Neural crest cell (in vitro differentiated cells): ENCODE data around the gene TRIM72. TPM values are rescaled to one million over a fixed set of nuclear protein-coding genes. Genes with fewer than 3 reads are reported as not detected.
"Not testable (repeated sequence)": the region's sequence is repeated elsewhere in the genome, so short reads cannot be mapped to it uniquely, and the experiment has no call there.

Experiments
- DNase-seq: peaks from one replicate; pipeline ENCODE4 v3.0.0; 2021; ENCODE audit warnings: low read depth, mixed read lengths, low spot score
- H3K27ac Mint-ChIP-seq: one replicate; pipeline ENCODE4 v1.8.0; 2021; ENCODE audit warnings: mild to moderate bottlenecking, mixed read lengths; ENCODE audit not compliant: unreplicated experiment
- H3K27me3 Mint-ChIP-seq: 2 replicates; pipeline ENCODE4 v1.8.0; 2021; ENCODE audit warnings: low read depth, mild to moderate bottlenecking, mixed read lengths
- H3K36me3 Mint-ChIP-seq: 2 replicates; pipeline ENCODE4 v1.8.0; 2021; ENCODE audit warnings: low read depth, mild to moderate bottlenecking, mixed read lengths
- H3K4me1 Mint-ChIP-seq: 2 replicates; pipeline ENCODE4 v1.8.0; 2021; ENCODE audit warnings: mixed read lengths
- H3K4me3 Mint-ChIP-seq: one replicate; pipeline ENCODE4 v1.8.0; 2021; ENCODE audit warnings: mild to moderate bottlenecking, mixed read lengths
- H3K9me3 Mint-ChIP-seq: 2 replicates; pipeline ENCODE4 v1.8.0; 2021; ENCODE audit warnings: mixed read lengths
- CTCF ChIP-seq: fragments of 200-600 bp; sonication (generic); conservative IDR thresholded peaks from 2 replicates; pipeline ENCODE4 v1.5.0; 2021; ENCODE audit warnings: antibody characterized with exemption, mild to moderate bottlenecking
- total RNA-seq: library from RNA; stranded (reverse); gene quantifications from 2 replicates; pipeline ENCODE4 v1.2.1, GENCODE V29; 2021

The TRIM72 gene
- total RNA-seq, 1 donor from 2014 or later, result 0.05 TPM

- no peak for TF ChIP-seq CTCF
- H3K27me3 Mint-ChIP-seq, result peaks cover 42% of the 10 kb centered on the region
- no peaks in the 10 kb centered on the region for H3K4me1 Mint-ChIP-seq
- H3K9me3 Mint-ChIP-seq, result no peaks in the 10 kb centered on the region
- H3K27ac Mint-ChIP-seq, result no peak overlapping the region
- no peaks in the 10 kb centered on the region for H3K36me3 Mint-ChIP-seq
- H3K4me3 Mint-ChIP-seq, result no peak overlapping the region
- no peak for DNase-seq
Observed at GRCh38 chr16:31269541-31269940, 55.6 kb downstream of the TRIM72 start.

- peaks cover 42% of the 10 kb centered on the region for H3K27me3 Mint-ChIP-seq
- not testable (repeated sequence) for H3K9me3 Mint-ChIP-seq, H3K4me3 Mint-ChIP-seq, DNase-seq, H3K27ac Mint-ChIP-seq, H3K36me3 Mint-ChIP-seq, H3K4me1 Mint-ChIP-seq
Observed at GRCh38 chr16:31269973-31270372, 56.1 kb downstream of the TRIM72 start.

GRCh38 chr16:31270795-31271194 is 56.9 kb downstream of the TRIM72 start:
- no peak for TF ChIP-seq CTCF
- Mint-ChIP-seq H3K4me1 (no peaks in the 10 kb centered on the region), H3K4me3 (no peak overlapping the region), H3K9me3 (no peaks in the 10 kb centered on the region), H3K36me3 (no peaks in the 10 kb centered on the region), H3K27ac (no peak overlapping the region), H3K27me3 (peaks cover 42% of the 10 kb centered on the region)
- DNase-seq, result no peak

GRCh38 chr16:31271621-31272190 is 57.8 kb downstream of the TRIM72 start:
- Mint-ChIP-seq H3K9me3 (no peaks in the 10 kb centered on the region), H3K4me3 (no peak overlapping the region), H3K27me3 (peaks cover 41% of the 10 kb centered on the region), H3K27ac (no peak overlapping the region), H3K4me1 (no peaks in the 10 kb centered on the region), H3K36me3 (no peaks in the 10 kb centered on the region)
- no peak for TF ChIP-seq CTCF
- no peak for DNase-seq

- H3K36me3 Mint-ChIP-seq, result no peaks in the 10 kb centered on the region
- no peaks in the 10 kb centered on the region for H3K4me1 Mint-ChIP-seq
- no peaks in the 10 kb centered on the region for H3K9me3 Mint-ChIP-seq
- H3K27ac Mint-ChIP-seq, result no peak overlapping the region
- no peak for TF ChIP-seq CTCF
- peaks cover 35% of the 10 kb centered on the region for H3K27me3 Mint-ChIP-seq
- H3K4me3 Mint-ChIP-seq, result no peak overlapping the region
- DNase-seq, result no peak
Observed at GRCh38 chr16:31273187-31273586, 59.3 kb downstream of the TRIM72 start.

GRCh38 chr16:31273676-31274075 is 59.8 kb downstream of the TRIM72 start:
- Mint-ChIP-seq H3K36me3 (no peaks in the 10 kb centered on the region), H3K27ac (no peak overlapping the region), H3K27me3 (peaks cover 32% of the 10 kb centered on the region), H3K4me1 (no peaks in the 10 kb centered on the region), H3K9me3 (no peaks in the 10 kb centered on the region), H3K4me3 (no peak overlapping the region)
- no peak for TF ChIP-seq CTCF
- DNase-seq, result no peak
